Heart left ventricle (tissue), 16 donors: Measurements from ENCODE around the gene MAGEC1. TPM values are rescaled to one million over a fixed set of nuclear protein-coding genes. Genes with fewer than 3 reads are reported as not detected.

Experiments used
- ATAC-seq, 4 donors: fragments of 200-7000 bp; cut with Tn5 transposase; one replicate each; pipeline ENCODE4 v1.9.1; 2020 to 2022; ENCODE audit warnings: moderate library complexity in 4 of 4, mild to moderate bottlenecking in 3 of 4, moderate number of reproducible peaks in 1 of 4
- DNase-seq, 5 donors: peaks; one replicate each; pipeline ENCODE4 v3.0.0-alpha.2; 2020
- H3K27ac ChIP-seq, 12 donors: fragments of 200-600 bp; sonication (generic) in 4 of 12; one replicate each; pipeline versions ENCODE4 v1.5.0 to v1.8.0; 2016 to 2022; ENCODE audit warnings: mild to moderate bottlenecking in 2 of 12
- H3K27me3 ChIP-seq, 9 donors: fragments of 200-600 bp; sonication (generic) in 2 of 9; one replicate each; pipeline versions ENCODE4 v1.5.1 to v1.8.0; 2016 to 2022; ENCODE audit warnings: mild to moderate bottlenecking in 3 of 9
- H3K36me3 ChIP-seq, 9 donors: fragments of 200-600 bp; sonication (generic) in 2 of 9; one replicate each; pipeline versions ENCODE4 v1.5.0 to v1.8.0; 2018 to 2022; ENCODE audit warnings: mild to moderate bottlenecking in 2 of 9
- H3K4me1 ChIP-seq, 12 donors: fragments of 200-600 bp; sonication (generic) in 4 of 12; one replicate each; pipeline versions ENCODE4 v1.5.0 to v1.8.0; 2016 to 2022; ENCODE audit warnings: mild to moderate bottlenecking in 3 of 12
- H3K4me3 ChIP-seq, 12 donors: fragments of 200-600 bp; sonication (generic) in 4 of 12; one replicate each; pipeline versions ENCODE4 v1.5.0 to v1.8.0; 2017 to 2022; ENCODE audit warnings: mild to moderate bottlenecking in 9 of 12, moderate library complexity in 4 of 12
- H3K9me3 ChIP-seq, 12 donors: fragments of 200-600 bp; sonication (generic) in 4 of 12; one replicate each; pipeline versions ENCODE4 v1.5.0 to v1.8.0; 2016 to 2022; ENCODE audit warnings: mild to moderate bottlenecking in 1 of 12
- POLR2A ChIP-seq, 2 donors: fragments of 450-650 bp; IDR thresholded peaks; one replicate each; pipeline ENCODE4 v1.6.1; 2017; ENCODE audit warnings: antibody characterized with exemption in 2 of 2, mild to moderate bottlenecking in 2 of 2, moderate library complexity in 2 of 2
- WGBS, 4 donors: extraction: QIAGEN DNeasy Blood & Tissue Kit in 2 of 4; methylation state at CpG; one replicate each; pipeline versions ENCODE4 v1.1.5 to v1.1.7; 2013 to 2018; 5-methylcytosine and 5-hydroxymethylcytosine counted together
- intact Hi-C, 10 donors: fragments of 100-400 bp; cut with DNase I; formaldehyde crosslinking; loops; one replicate each; pipeline versions ENCODE4 v1.11.1 to v1.14.2; 2022
- polyA plus RNA-seq, 2 donors: library from polyadenylated mRNA; stranded (reverse); fragments of 200-250 nt; gene quantifications; one replicate each; pipeline ENCODE4 v1.2.3, GENCODE V29; 2013
- total RNA-seq, 9 donors: library from RNA; depleted of rRNA in 2 of 9; stranded (reverse); fragments of >200 nt in 2 of 9; fragmentation: NEBNext Ultra II Directional in 3 of 9; extraction: Animal tissue kit (Norgen Biotek cat#: 25700) in 3 of 9; gene quantifications; one replicate each; pipeline versions ENCODE4 v1.1.0 to v1.2.4, GENCODE V29; 2016 to 2023
- TF ChIP-seq, protein P1 (sequence below), 12 donors: fragments of 200-600 bp; sonication (generic) in 4 of 12; IDR thresholded peaks; one replicate each; pipeline versions ENCODE4 v1.5.0 to v1.8.0; 2018 to 2022; ENCODE audit warnings: antibody characterized with exemption in 12 of 12, mild to moderate bottlenecking in 5 of 12
- donor health status: ischemic (EF 13 %, LVEDD 7.1; RV severe dilation, severe dysfunction).
- donor health status: healthy with polysubstance abuse.
- donor health status: DM: no; HTN: yes; CAD: no.
- donor health status: DM: no; HTN: no; CAD: no.
- donor health status: ischemic (EF 25% LVEDD 6.9; RV normal size, moderate dysfunction).
- donor health status: ischemic (EF 25% LVEDD 5.7; RV mildly dilated, moderate dysfunction).
- donor health status: healthy.
- donor health status: DM: yes; HTN: yes; CAD: no.
- donor health status: ischemic (EF 35%, LVEDD 5.7; RV mildly dilated, moderate dysfunction).
- donor health status: nonischemic (EF 11% LVEDD 7.7; RV severe dilation, severe dysfunction).
- donor health status: DM: yes; HTN: yes; CAD: no.
- donor health status: PGD.
- donor health status: ischemic (EF 29% LVEDD 5.4; RV normal size, mild dysfunction).
- donor health status: nonischemic (EF 23%, LVEDD 6.1; RV moderate dilation, normal function).

MAGEC1 gene
- total and polyA plus RNA-seq, 11 donors = not detected

GRCh38 chrX:141947350-141947749 lies 43.7 kb downstream of the MAGEC1 start:
- TF ChIP-seq, protein P1, sequence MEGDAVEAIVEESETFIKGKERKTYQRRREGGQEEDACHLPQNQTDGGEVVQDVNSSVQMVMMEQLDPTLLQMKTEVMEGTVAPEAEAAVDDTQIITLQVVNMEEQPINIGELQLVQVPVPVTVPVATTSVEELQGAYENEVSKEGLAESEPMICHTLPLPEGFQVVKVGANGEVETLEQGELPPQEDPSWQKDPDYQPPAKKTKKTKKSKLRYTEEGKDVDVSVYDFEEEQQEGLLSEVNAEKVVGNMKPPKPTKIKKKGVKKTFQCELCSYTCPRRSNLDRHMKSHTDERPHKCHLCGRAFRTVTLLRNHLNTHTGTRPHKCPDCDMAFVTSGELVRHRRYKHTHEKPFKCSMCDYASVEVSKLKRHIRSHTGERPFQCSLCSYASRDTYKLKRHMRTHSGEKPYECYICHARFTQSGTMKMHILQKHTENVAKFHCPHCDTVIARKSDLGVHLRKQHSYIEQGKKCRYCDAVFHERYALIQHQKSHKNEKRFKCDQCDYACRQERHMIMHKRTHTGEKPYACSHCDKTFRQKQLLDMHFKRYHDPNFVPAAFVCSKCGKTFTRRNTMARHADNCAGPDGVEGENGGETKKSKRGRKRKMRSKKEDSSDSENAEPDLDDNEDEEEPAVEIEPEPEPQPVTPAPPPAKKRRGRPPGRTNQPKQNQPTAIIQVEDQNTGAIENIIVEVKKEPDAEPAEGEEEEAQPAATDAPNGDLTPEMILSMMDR (IDR thresholded peaks at IDR 0.05) = no peak
- no peak for TF ChIP-seq POLR2A (IDR thresholded peaks at IDR 0.05)
- DNase-seq (no peak), ATAC-seq (no peak)
- Histone ChIP-seq H3K27ac (no peak overlapping the region), H3K27me3 (no peaks in the 10 kb centered on the region), H3K36me3 (no peaks in the 10 kb centered on the region), H3K9me3 (no peaks in the 10 kb centered on the region), H3K4me1 (no peaks in the 10 kb centered on the region), H3K4me3 (no peak overlapping the region)
- 79 to 89% (median 84%) methylated on average over 3 of the region's 3 CpGs for WGBS, 4 donors
- intact Hi-C loops = no loop called here

GRCh38 chrX:141952603-141953002 lies 48.9 kb downstream of the MAGEC1 start:
- TF ChIP-seq, protein P1 (IDR thresholded peaks at IDR 0.05) = no peak
- no peak for TF ChIP-seq POLR2A (IDR thresholded peaks at IDR 0.05)
- no peak overlapping the region for H3K4me3 ChIP-seq
- no peak overlapping the region for H3K27ac ChIP-seq
- WGBS, 4 donors = 75 to 83% (median 81%) methylated on average over 5 of the region's 5 CpGs; no CpG with 5 or more reads in 1 of the 4 donors
- H3K9me3 ChIP-seq = no peaks in the 10 kb centered on the region
- intact Hi-C loops = no loop called here
- H3K27me3 ChIP-seq = no peaks in the 10 kb centered on the region
- DNase-seq (no peak), ATAC-seq (no peak)
- no peaks in the 10 kb centered on the region for H3K36me3 ChIP-seq
- H3K4me1 ChIP-seq = no peaks in the 10 kb centered on the region

DNA sequence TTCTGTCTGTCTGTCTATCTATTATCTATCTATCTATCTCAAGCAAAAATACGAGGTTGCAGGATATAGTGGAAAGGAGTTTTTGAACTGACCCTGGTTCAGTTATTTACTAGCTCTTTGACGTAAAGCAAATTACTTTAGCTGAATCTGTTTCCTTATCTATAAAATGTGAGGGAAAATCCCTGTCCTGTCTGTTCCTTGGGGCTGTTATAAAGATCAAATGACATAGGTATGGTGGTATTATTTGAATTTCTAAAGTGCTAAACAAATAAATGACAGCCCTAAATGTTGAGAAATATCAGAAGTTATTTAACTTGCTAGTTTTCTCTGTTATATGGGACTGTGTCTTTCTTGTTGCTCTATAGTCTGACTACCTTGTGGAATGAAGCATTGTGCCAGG lies 55.0 kb downstream of the MAGEC1 start:
- Histone ChIP-seq H3K9me3 (no peaks in the 10 kb centered on the region), H3K27me3 (no peaks in the 10 kb centered on the region), H3K27ac (no peak overlapping the region), H3K4me1 (no peaks in the 10 kb centered on the region), H3K4me3 (no peak overlapping the region), H3K36me3 (no peaks in the 10 kb centered on the region)
- TF ChIP-seq, protein P1 (IDR thresholded peaks at IDR 0.05) = no peak
- TF ChIP-seq POLR2A (IDR thresholded peaks at IDR 0.05) = no peak
- intact Hi-C loops = no loop called here
- DNase-seq (no peak), ATAC-seq (no peak)
- 57 to 68% (median 59%) methylated on average over 2 of the region's 2 CpGs for WGBS, 4 donors

Other genes starting within 250 kb of the MAGEC1 start
- gene SPANXD, start 205.2 kb upstream of the MAGEC1 start, total RNA-seq = not detected
- gene SPANXD, start 205.2 kb upstream of the MAGEC1 start, polyA plus RNA-seq = not detected
- gene MAGEC3, start 65.6 kb upstream of the MAGEC1 start, total RNA-seq = under 1 TPM in 2 of 9 donors, not detected in 7; 0.29 to 0.69 TPM
- gene MAGEC3, start 65.6 kb upstream of the MAGEC1 start, polyA plus RNA-seq = not detected